Fibroblast of skin of left biceps (primary cell): Measurements from ENCODE around the gene SP110.
"Not testable (repeated sequence)": the region's sequence is repeated elsewhere in the genome, so short reads cannot be mapped to it uniquely, and the experiment has no call there.

Experiments used
- DNase-seq, 2 experiments: peaks; one replicate each; pipeline ENCODE4 v3.0.0-alpha.2; 2013; ENCODE audit warnings: low read depth in 2 of 2

Gene SP110

DNA sequence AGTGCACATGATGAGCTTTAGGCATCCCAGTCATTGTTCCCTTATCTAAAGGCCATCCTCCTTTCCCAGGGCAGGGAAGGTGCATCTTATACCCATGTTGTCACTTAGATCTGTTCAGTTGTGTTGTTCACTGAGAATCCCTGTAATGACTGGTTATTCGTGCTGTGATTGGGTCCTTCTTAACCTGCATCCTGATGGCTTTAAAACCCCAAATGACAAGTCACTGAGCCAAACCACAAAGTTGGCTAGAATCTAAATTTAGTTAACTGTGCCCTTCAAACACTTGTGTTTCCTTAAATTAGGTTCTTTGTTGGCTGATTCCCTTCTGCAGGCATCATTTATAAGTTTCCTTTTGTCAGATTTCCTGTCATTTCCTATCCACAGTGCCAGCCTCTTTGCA, 92.6 kb downstream of the SP110 start:
- no peak for DNase-seq

DNA sequence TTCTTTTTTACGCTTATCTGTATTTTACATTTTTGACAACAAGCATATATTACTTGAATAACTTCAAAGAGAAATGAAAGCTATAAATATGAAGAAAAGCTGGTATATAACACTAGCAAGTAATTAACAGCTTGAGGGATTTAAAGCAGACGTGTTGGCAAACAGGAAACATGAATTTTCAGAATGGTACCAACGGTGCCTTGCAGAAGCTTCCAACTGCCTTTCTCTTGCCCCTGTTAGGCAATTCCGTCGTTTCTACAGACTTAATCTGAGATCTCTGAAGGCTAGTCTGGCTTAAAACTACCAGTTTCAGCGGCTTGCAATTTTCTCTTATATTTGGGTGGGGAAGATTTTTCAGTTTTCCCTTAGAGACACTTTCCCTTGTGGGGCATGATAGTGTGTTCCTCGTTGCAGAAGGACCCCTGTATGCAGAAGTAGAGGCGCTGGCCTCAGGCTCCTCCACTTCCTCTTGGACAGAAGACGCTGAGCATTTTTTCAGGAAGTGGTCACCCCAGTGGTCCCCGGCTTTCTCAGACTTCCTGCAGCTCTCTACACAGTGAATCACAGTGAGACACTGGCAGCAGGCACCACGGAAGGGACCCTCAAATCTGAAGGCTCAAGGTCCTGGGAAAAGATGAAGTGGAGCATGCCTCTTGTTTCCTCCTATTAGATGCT, 94.9 kb downstream of the SP110 start:
- DNase-seq, result no peak

DNA sequence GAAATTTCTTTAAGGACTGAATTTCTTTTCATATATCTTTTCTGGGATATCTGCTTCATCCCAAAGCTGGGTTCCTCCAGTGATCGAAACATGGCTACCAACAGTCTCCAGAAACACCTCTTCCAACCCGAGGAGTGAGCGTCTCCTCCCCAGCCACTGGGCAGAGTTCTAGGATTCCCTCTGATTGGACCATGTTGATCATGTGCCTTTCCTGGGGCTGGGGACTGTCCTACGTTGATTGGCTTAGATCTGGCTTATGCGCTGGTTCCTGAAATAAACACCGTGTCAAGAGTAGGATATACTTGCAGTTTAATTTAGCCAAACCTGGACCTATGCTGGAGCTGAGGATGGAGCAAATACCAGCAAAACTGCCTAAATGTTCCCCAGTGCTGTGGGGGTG, 95.5 kb downstream of the SP110 start:
- DNase-seq, result no peak

DNA sequence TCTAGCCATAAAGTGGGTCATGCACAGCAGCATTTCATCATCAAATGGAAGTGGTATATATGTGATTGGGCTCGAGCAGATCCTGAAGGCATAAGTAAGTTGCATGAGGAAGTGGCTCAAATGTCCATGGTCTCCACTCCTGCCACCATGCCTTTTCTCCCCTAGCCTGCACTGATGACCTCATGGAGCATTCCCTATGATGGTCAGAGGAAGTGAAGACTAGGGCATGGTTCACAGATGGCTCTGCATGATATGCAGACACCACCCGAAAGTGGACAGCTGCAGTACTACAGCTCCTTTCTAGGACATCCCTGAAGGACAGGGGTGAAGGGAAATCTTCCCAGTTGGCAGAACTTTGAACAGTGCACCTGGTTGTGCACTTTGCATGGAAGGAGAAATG, 99.4 kb downstream of the SP110 start:
- DNase-seq, result not testable (repeated sequence)

DNA sequence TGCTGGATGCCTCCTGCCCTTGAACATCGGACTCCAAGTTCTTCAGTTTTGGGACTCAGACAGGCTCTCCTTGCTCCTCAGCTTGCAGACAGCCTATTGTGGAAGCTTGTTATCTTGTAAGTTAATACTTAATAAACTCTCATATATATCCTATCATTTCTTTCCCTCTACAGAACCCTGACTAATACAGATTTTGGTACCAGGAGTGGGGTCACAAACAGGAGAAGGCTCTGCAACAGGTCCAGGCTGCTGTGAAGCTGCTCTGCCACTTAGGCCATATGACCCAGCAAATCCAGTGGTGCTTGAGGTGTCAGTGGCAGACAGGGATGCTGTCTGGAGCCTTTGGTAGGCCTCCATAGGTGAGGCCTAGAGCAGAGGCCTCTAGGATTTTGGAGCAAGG, 100.0 kb downstream of the SP110 start:
- not testable (repeated sequence) for DNase-seq
